ENCODE results near the gene FAM110A. TPM values are rescaled to one million over a fixed set of nuclear protein-coding genes. Genes with fewer than 3 reads are reported as not detected.

Gene FAM110A
- total RNA-seq, 4 donors from 2014 or later: 15.3 to 46.6 (median 27.1) TPM

GRCh38 chr20:865440-865839, 31.9 kb downstream of the FAM110A start:
- Histone ChIP-seq H3K36me3 (no peaks in the 10 kb centered on the region), H3K9me3 (no peaks in the 10 kb centered on the region), H3K27ac (no peak overlapping the region), H3K4me1 (peaks cover 5 to 14% (median 7%) of the 10 kb centered on the region in 3 donors), H3K4me3 (no peak overlapping the region), H3K27me3 (no peaks in the 10 kb centered on the region)
- no peak for TF ChIP-seq POLR2A (IDR thresholded peaks at IDR 0.05)
- TF ChIP-seq CTCF (IDR thresholded peaks at IDR 0.05): no peak
- intact Hi-C loops (cut with DNase I): no loop called here
- DNase-seq: no peak
- WGBS, 2 donors: 100% methylated on average over 1 of the region's 1 CpG

- WGBS, 2 donors: 90 to 92% methylated on average over 9 of the region's 9 CpGs
- intact Hi-C loops (cut with DNase I): no loop called here
- Histone ChIP-seq H3K9me3 (no peaks in the 10 kb centered on the region), H3K27ac (no peak overlapping the region), H3K36me3 (no peaks in the 10 kb centered on the region), H3K4me1 (no peaks in the 10 kb centered on the region), H3K4me3 (no peak overlapping the region), H3K27me3 (peaks cover 0 to 5% (median 0%) of the 10 kb centered on the region in 4 donors)
- DNase-seq: no peak
- TF ChIP-seq CTCF (IDR thresholded peaks at IDR 0.05): no peak
- no peak for TF ChIP-seq POLR2A (IDR thresholded peaks at IDR 0.05)
These were observed 34.8 kb downstream of the FAM110A start for GRCh38 chr20:868279-868678.

GRCh38 chr20:869606-870005, 36.1 kb downstream of the FAM110A start:
- DNase-seq: no peak
- Histone ChIP-seq H3K4me1 (peaks cover 0 to 5% (median 0%) of the 10 kb centered on the region in 3 donors), H3K9me3 (no peaks in the 10 kb centered on the region), H3K4me3 (no peak overlapping the region), H3K27me3 (peaks cover 0 to 13% (median 0%) of the 10 kb centered on the region in 4 donors), H3K36me3 (no peaks in the 10 kb centered on the region), H3K27ac (no peak overlapping the region)
- TF ChIP-seq POLR2A (IDR thresholded peaks at IDR 0.05) (no peak), CTCF (IDR thresholded peaks at IDR 0.05) (no peak)
- intact Hi-C loops (cut with DNase I): no loop called here
- WGBS, 2 donors: 58 to 73% methylated on average over 3 to 5 of the region's 5 CpGs

- intact Hi-C loops (cut with DNase I): no loop called here
- WGBS, 2 donors: 80 to 100% methylated on average over 1 to 2 of the region's 3 CpGs
These were observed 37.2 kb downstream of the FAM110A start for GRCh38 chr20:870758-871157.

GRCh38 chr20:871436-871835, 37.9 kb downstream of the FAM110A start:
- intact Hi-C loops (cut with DNase I): no loop called here
- no peak overlapping the region for H3K4me3 ChIP-seq
- peaks cover 0 to 13% (median 0%) of the 10 kb centered on the region in 4 donors for H3K27me3 ChIP-seq
- no peak for DNase-seq
- H3K36me3 ChIP-seq: no peaks in the 10 kb centered on the region
- TF ChIP-seq POLR2A (IDR thresholded peaks at IDR 0.05) (no peak), CTCF (IDR thresholded peaks at IDR 0.05) (no peak)
- H3K27ac ChIP-seq: no peak overlapping the region
- H3K9me3 ChIP-seq: no peaks in the 10 kb centered on the region
- peaks cover 0 to 5% (median 0%) of the 10 kb centered on the region in 3 donors for H3K4me1 ChIP-seq

More at GRCh38 chr20:870758-871157, 37.2 kb downstream of the FAM110A start:
- H3K4me1 ChIP-seq: peaks cover 0 to 5% (median 0%) of the 10 kb centered on the region in 3 donors
- no peak overlapping the region for H3K27ac ChIP-seq
- H3K36me3 ChIP-seq: no peaks in the 10 kb centered on the region
- no peak overlapping the region for H3K4me3 ChIP-seq
- H3K9me3 ChIP-seq: no peaks in the 10 kb centered on the region
- TF ChIP-seq POLR2A (IDR thresholded peaks at IDR 0.05): no peak
- no peak for TF ChIP-seq CTCF (IDR thresholded peaks at IDR 0.05)
- DNase-seq: no peak
- peaks cover 0 to 13% (median 0%) of the 10 kb centered on the region in 4 donors for H3K27me3 ChIP-seq
